ENCODE measurements around the gene CDK5RAP1. TPM values are rescaled to one million over a fixed set of nuclear protein-coding genes. Genes with fewer than 3 reads are reported as not detected.

Gene CDK5RAP1
- total RNA-seq, 3 donors from 2014 or later = 21.8 to 32.4 (median 29.4) TPM

DNA sequence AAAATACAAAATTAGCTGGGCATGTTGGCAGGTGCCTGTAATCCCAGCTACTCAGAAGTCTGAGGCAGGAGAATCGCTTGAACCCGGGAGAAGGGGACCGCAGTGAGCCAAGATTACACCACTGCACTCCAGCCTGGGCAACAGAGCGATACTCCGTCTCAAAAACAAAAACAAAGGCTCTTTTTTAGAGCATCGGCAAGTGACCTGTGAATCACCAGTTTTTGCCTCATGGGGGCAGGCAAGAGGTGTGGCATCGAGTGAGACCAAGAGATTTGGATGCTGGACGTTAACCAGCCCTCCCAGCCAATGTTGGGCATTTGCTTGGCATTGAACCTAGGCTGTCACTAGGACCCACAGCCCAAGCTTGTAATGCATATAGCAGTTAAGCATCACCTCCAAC, 14.6 kb upstream of the CDK5RAP1 start:
- Histone ChIP-seq H3K9me3 (no peaks in the 10 kb centered on the region), H3K27me3 (no peaks in the 10 kb centered on the region), H3K36me3 (no peaks in the 10 kb centered on the region), H3K4me1 (no peaks in the 10 kb centered on the region), H3K4me3 (no peak overlapping the region), H3K27ac (no peak overlapping the region)
- TF ChIP-seq POLR2AphosphoS5 (IDR thresholded peaks at IDR 0.05) = no peak
- TF ChIP-seq, protein P1, sequence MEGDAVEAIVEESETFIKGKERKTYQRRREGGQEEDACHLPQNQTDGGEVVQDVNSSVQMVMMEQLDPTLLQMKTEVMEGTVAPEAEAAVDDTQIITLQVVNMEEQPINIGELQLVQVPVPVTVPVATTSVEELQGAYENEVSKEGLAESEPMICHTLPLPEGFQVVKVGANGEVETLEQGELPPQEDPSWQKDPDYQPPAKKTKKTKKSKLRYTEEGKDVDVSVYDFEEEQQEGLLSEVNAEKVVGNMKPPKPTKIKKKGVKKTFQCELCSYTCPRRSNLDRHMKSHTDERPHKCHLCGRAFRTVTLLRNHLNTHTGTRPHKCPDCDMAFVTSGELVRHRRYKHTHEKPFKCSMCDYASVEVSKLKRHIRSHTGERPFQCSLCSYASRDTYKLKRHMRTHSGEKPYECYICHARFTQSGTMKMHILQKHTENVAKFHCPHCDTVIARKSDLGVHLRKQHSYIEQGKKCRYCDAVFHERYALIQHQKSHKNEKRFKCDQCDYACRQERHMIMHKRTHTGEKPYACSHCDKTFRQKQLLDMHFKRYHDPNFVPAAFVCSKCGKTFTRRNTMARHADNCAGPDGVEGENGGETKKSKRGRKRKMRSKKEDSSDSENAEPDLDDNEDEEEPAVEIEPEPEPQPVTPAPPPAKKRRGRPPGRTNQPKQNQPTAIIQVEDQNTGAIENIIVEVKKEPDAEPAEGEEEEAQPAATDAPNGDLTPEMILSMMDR (IDR thresholded peaks at IDR 0.05) = peak in 1 of 3 donors; percentile 26
- TF ChIP-seq POLR2A (IDR thresholded peaks at IDR 0.05) = no peak
- intact Hi-C loops (cut with DNase I; ENCODE audit: low total_unique reads) = no loop called here
- DNase-seq (ENCODE audit: low spot score in 2 of 2) = no peak

DNA sequence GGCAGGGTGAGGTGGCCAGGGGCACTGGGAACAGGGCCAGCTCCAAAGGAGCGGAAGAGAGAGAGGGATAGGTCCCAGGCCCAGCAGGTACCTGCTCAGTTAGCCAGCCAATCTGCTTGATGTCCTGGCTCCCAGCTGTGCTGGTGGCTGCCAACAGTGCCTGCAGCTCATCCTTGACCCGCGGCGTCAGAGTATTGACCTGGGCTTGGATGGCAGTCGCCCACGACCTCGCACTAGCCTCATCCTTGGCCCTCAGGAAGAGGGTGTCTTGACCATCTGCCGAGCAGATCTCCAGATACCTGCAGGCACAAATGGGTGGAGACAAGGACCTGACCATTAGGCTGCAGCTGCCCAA, 11.1 kb upstream of the CDK5RAP1 start:
- no peak for TF ChIP-seq POLR2A (IDR thresholded peaks at IDR 0.05)
- TF ChIP-seq POLR2AphosphoS5 (IDR thresholded peaks at IDR 0.05) = no peak
- TF ChIP-seq, protein P1 (IDR thresholded peaks at IDR 0.05) = no peak
- H3K27ac ChIP-seq = no peak overlapping the region
- H3K4me1 ChIP-seq = no peaks in the 10 kb centered on the region
- no peaks in the 10 kb centered on the region for H3K36me3 ChIP-seq
- no peaks in the 10 kb centered on the region for H3K27me3 ChIP-seq
- H3K4me3 ChIP-seq = no peak overlapping the region
- no peaks in the 10 kb centered on the region for H3K9me3 ChIP-seq
- intact Hi-C loops (cut with DNase I; ENCODE audit: low total_unique reads) = no loop called here
- no peak for DNase-seq (ENCODE audit: low spot score in 2 of 2)

DNA sequence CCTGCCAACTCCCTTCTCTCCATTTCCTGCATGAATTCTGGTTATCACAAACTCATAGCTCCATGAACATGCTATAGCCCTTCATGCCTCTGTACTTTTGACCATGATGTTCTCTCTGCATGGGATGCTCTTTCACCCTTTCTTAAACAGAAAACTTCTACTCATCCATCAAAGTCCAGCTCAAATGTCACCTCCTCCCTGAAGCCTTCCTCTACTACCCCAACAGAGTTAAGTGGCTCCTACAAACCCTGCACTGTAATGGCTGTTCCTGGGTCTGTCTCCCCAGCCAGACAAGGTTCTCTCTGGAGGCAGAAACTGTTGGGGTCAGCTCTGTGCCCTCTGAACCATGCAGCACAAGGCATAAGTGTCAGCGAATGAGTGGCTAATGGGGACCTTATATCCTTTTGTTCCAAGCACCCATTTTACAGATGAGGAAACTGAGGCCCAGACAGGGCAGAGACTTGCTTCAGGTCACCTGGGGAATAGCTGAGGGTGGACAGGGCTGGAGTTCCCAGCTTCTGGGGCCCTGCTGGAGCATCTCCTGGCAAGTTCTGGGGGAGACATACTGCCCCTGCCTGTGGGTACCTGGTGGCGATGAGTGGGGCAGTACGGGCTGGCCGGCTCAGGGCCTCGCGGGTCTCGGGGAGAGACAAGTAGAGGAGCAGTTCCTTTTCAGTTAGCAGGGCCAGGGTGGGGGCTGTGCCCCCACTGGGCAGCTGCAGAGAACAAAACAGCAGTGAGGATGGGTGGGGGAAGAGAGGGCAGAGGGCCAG, 10.6 kb upstream of the CDK5RAP1 start:
- intact Hi-C loops (cut with DNase I; ENCODE audit: low total_unique reads) = no loop called here
- H3K4me1 ChIP-seq = no peaks in the 10 kb centered on the region
- H3K27ac ChIP-seq = no peak overlapping the region
- H3K27me3 ChIP-seq = no peaks in the 10 kb centered on the region
- no peaks in the 10 kb centered on the region for H3K36me3 ChIP-seq
- no peak overlapping the region for H3K4me3 ChIP-seq
- TF ChIP-seq POLR2AphosphoS5 (IDR thresholded peaks at IDR 0.05) = no peak
- TF ChIP-seq POLR2A (IDR thresholded peaks at IDR 0.05) = no peak
- TF ChIP-seq, protein P1 (IDR thresholded peaks at IDR 0.05) = no peak
- no peak for DNase-seq (ENCODE audit: low spot score in 2 of 2)
- no peaks in the 10 kb centered on the region for H3K9me3 ChIP-seq

DNA sequence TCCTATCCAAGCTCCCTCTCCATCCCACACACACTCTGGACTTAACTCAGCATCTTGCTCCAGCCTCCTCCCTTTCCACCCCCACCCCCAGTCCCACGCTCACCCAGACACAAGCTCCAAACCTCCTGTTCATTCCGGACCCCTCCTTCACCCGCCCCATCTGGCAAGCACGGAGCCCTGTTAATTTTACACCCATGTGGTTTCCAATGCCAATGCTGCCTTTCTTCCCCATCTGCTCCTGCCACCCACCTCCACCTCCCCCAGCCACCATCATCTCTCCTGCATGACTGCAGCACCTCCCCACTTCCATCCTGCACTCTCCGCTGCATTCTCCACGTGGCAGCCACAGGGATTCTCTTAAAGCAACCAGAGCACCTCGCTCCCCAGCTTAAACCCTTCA, 9.9 kb upstream of the CDK5RAP1 start:
- H3K9me3 ChIP-seq = no peaks in the 10 kb centered on the region
- no peak overlapping the region for H3K4me3 ChIP-seq
- H3K27me3 ChIP-seq = no peaks in the 10 kb centered on the region
- H3K4me1 ChIP-seq = no peaks in the 10 kb centered on the region
- H3K27ac ChIP-seq = no peak overlapping the region
- intact Hi-C loops (cut with DNase I; ENCODE audit: low total_unique reads) = no loop called here
- TF ChIP-seq, protein P1 (IDR thresholded peaks at IDR 0.05) = no peak
- TF ChIP-seq POLR2A (IDR thresholded peaks at IDR 0.05) (no peak), POLR2AphosphoS5 (IDR thresholded peaks at IDR 0.05) (no peak)
- no peak for DNase-seq (ENCODE audit: low spot score in 2 of 2)
- H3K36me3 ChIP-seq = no peaks in the 10 kb centered on the region

DNA sequence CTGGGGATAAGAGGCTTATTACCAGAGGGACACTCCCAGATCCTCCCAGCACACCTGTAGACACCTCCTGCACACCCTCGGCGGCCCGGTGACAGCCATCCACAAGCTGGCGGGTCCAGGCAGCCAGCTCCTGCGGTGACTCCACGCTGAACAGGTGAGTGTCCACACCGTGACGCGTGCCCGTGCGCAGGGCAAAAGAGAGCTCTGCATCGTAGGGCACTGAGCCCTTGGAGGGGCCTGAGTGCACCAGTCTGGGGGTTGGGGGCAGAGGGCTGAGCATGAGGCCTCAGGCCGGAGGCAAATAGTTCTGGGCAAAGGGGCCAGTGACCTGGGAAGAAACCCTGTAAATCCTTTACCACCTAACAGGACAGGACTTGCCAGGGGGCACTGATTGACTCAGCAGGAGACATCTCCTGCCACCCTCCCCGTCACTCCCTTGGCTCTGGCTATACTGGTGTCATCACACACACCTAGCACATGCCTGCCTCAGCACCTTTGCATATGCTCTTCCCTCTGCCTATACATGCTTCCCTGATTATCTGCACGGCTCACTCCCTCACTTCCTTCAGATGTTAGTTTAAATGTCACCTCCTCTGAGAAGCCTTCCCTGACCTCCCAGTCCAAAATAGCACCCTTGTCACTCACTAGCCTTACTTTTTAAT, 8.9 kb upstream of the CDK5RAP1 start:
- no peaks in the 10 kb centered on the region for H3K9me3 ChIP-seq
- TF ChIP-seq POLR2AphosphoS5 (IDR thresholded peaks at IDR 0.05) = no peak
- no peak for TF ChIP-seq POLR2A (IDR thresholded peaks at IDR 0.05)
- TF ChIP-seq, protein P1 (IDR thresholded peaks at IDR 0.05) = no peak
- no peak overlapping the region for H3K27ac ChIP-seq
- intact Hi-C loops (cut with DNase I; ENCODE audit: low total_unique reads) = no loop called here
- H3K4me1 ChIP-seq = no peaks in the 10 kb centered on the region
- H3K4me3 ChIP-seq = no peak overlapping the region
- no peak for DNase-seq (ENCODE audit: low spot score in 2 of 2)
- no peaks in the 10 kb centered on the region for H3K36me3 ChIP-seq
- H3K27me3 ChIP-seq = no peaks in the 10 kb centered on the region
